ENCODE data around the gene PPT2. TPM values are rescaled to one million over a fixed set of nuclear protein-coding genes. Genes with fewer than 3 reads are reported as not detected.

PPT2 gene
- total RNA-seq, 1 experiment from 2014 or later, result 30.0 TPM

- Mint-ChIP-seq H3K4me1 (peaks cover 20% of the 10 kb centered on the region), H3K4me3 (peak overlapping the region; percentile 14), H3K27ac (no peak overlapping the region), H3K36me3 (no peaks in the 10 kb centered on the region), H3K9me3 (no peaks in the 10 kb centered on the region), H3K27me3 (ENCODE audit: low read depth) (peaks cover 26% of the 10 kb centered on the region)
- peak; percentile 18 for ATAC-seq
- TF ChIP-seq ESRRA (CRISPR knock-in tag; IDR thresholded peaks at IDR 0.05; ENCODE audit: borderline replicate concordance) (no peak), ATF3 (CRISPR knock-in tag; conservative IDR thresholded peaks at IDR 0.05) (no peak), E2F1 (CRISPR knock-in tag; IDR thresholded peaks at IDR 0.05) (no peak), STAT6 (CRISPR knock-in tag; conservative IDR thresholded peaks at IDR 0.05; ENCODE audit: low read depth) (no peak), ZNF263 (CRISPR knock-in tag; IDR thresholded peaks at IDR 0.05; ENCODE audit: low read depth) (no peak), ZNF281 (CRISPR knock-in tag; IDR thresholded peaks at IDR 0.05) (no peak), MXD4 (CRISPR knock-in tag; IDR thresholded peaks at IDR 0.05; ENCODE audit: borderline replicate concordance) (no peak), NFYB (CRISPR knock-in tag; conservative IDR thresholded peaks at IDR 0.05; ENCODE audit: low read depth) (no peak), ATF1 (CRISPR knock-in tag; IDR thresholded peaks at IDR 0.05) (no peak), ZNF425 (CRISPR knock-in tag; conservative IDR thresholded peaks at IDR 0.05) (no peak), ZNF532 (CRISPR knock-in tag; IDR thresholded peaks at IDR 0.05; ENCODE audit: borderline replicate concordance) (no peak), ZNF671 (CRISPR knock-in tag; IDR thresholded peaks at IDR 0.05) (no peak), ZBTB43 (CRISPR knock-in tag; IDR thresholded peaks at IDR 0.05) (no peak), ZNF416 (CRISPR knock-in tag; IDR thresholded peaks at IDR 0.05) (no peak), PRDM15 (CRISPR knock-in tag; IDR thresholded peaks at IDR 0.05) (no peak), PRRX2 (CRISPR knock-in tag; IDR thresholded peaks at IDR 0.05) (no peak)
- ChIA-PET POLR2A (interaction anchor here (0.8 kb wide), 1 partner anchor 22 kb away, joined by 4 read pairs; the partner anchor contains the start of gene FKBPL), CTCF (interaction anchor here (1.0 to 3.4 kb wide), 9 partner anchors 9 to 62 kb away, joined by 3 to 20 read pairs (median 6); no protein-coding TSS in a partner anchor)
- DNase-seq (ENCODE audit: low spot score), result no peak
Observed at GRCh38 chr6:32108094-32108627, 45.8 kb upstream of the PPT2 start.

Data from WTC11 (cell line).